HepG2 (cell line): ENCODE measurements around the gene RIPOR3. TPM values are rescaled to one million over a fixed set of nuclear protein-coding genes. Genes with fewer than 3 reads are reported as not detected.
A peak's percentile ranks its signal among the peaks of the same experiment; 100 is the strongest.

Source experiments
- ATAC-seq: fragments of 200-7000 bp; cut with Tn5 transposase; 3 replicates; pipeline ENCODE4 v1.9.1; 2020; ENCODE audit warnings: mild to moderate bottlenecking, moderate library complexity
- BruUV-seq: library from RNA; stranded (reverse); fragments of 400-500 nt; replicated peaks from 2 replicates; lab custom pipeline; 2021; lab: Mats Ljungman, UMichigan
- CTCF ChIA-PET: fragments of 300-600 bp; formaldehyde crosslinking; extraction: SDS; loops from one replicate; lab custom pipeline; 2021; ENCODE audit warnings: low total read pairs, inconsistent platforms, low intra/inter-chr PET ratio; lab: Yijun Ruan, JAX
- POLR2A ChIA-PET: fragments of 350-600 bp; sonication (Branson Sonifier 250); formaldehyde crosslinking; loops from one replicate; lab custom pipeline; 2020; ENCODE audit warnings: antibody characterized with exemption, inconsistent platforms; lab: Yijun Ruan, JAX
- DNase-seq: peaks from one replicate; pipeline ENCODE4 v3.0.0-alpha.2; 2015; ENCODE audit warnings: low spot score
- FAIRE-seq: peaks from 3 replicates; lab custom pipeline; 2011; peaks lifted over from hg19 to GRCh38; lab: Jason Lieb, UNC
- H2AFZ ChIP-seq: one replicate; pipeline ENCODE4 v1.6.1; 2011; ENCODE audit warnings: low read length, inconsistent platforms
- H3K27ac ChIP-seq: fragments of 300-600 bp; 3 replicates; pipeline ENCODE4 v1.8.0; 2011; ENCODE audit warnings: mixed run types, mild to moderate bottlenecking, mixed read lengths, low read length, inconsistent platforms; ENCODE audit not compliant: insufficient read depth; ENCODE audit errors: extremely low read length
- H3K27me3 ChIP-seq, 2 experiments: fragments of 200-600 bp in 1 of 2; 2 replicates in 1 of 2; 3 replicates in 1 of 2; pipeline versions ENCODE4 v1.6.0 to v1.8.0; 2011; ENCODE audit warnings: low read length in 2 of 2, mild to moderate bottlenecking in 2 of 2, moderate library complexity in 2 of 2, inconsistent platforms in 1 of 2; ENCODE audit not compliant: insufficient read depth in 2 of 2, control insufficient read depth in 1 of 2
- H3K36me3 ChIP-seq, 2 experiments: fragments of 200-600 bp in 1 of 2; replicated peaks in 1 of 2; 2 replicates in 1 of 2; 3 replicates in 1 of 2; pipeline versions ENCODE4 v1.5.1 to v1.8.0; 2011; ENCODE audit warnings: low read length in 2 of 2, inconsistent platforms in 1 of 2; ENCODE audit not compliant: insufficient read depth in 2 of 2, control insufficient read depth in 1 of 2
- H3K4me1 ChIP-seq: 2 replicates; pipeline ENCODE4 v1.5.1; 2012; ENCODE audit warnings: low read length, inconsistent platforms; ENCODE audit not compliant: insufficient read depth
- H3K4me2 ChIP-seq: 2 replicates; pipeline ENCODE4 v1.6.0; 2011; ENCODE audit warnings: low read depth, low read length, inconsistent platforms
- H3K4me3 ChIP-seq, 3 experiments: fragments of 200-600 bp in 1 of 3; sonication (generic), shearing (Covaris generic) in 1 of 3; replicated peaks in 1 of 3; 2 replicates each; pipeline ENCODE4 v1.5.1; 2011 to 2016; ENCODE audit warnings: low read length in 3 of 3, inconsistent platforms in 2 of 3, low read depth in 2 of 3, mild to moderate bottlenecking in 2 of 3, control low read depth in 1 of 3, mixed read lengths in 1 of 3; ENCODE audit not compliant: insufficient read depth in 1 of 3
- H3K79me2 ChIP-seq: one replicate; pipeline ENCODE4 v1.6.1; 2011; ENCODE audit warnings: low read length, inconsistent platforms; ENCODE audit not compliant: insufficient read depth
- H3K9ac ChIP-seq: 2 replicates; pipeline ENCODE4 v1.6.0; 2011; ENCODE audit warnings: mild to moderate bottlenecking, low read depth, low read length, inconsistent platforms; ENCODE audit not compliant: insufficient read depth
- H3K9me3 ChIP-seq: 2 replicates; pipeline ENCODE4 v1.5.1; 2012; ENCODE audit warnings: mild to moderate bottlenecking, low read length
- H4K20me1 ChIP-seq: 2 replicates; pipeline ENCODE4 v1.6.0; 2011; ENCODE audit warnings: inconsistent platforms, mild to moderate bottlenecking, low read length, moderate library complexity; ENCODE audit not compliant: insufficient read depth
- ATRX ChIP-seq: sonication (generic); formaldehyde crosslinking; IDR thresholded peaks from 2 replicates; pipeline ENCODE4 v1.4.0; 2020; ENCODE audit warnings: missing genetic modification reagents, borderline replicate concordance
- BRD4 ChIP-seq: sonication (generic); formaldehyde crosslinking; IDR thresholded peaks from 2 replicates; pipeline ENCODE4 v1.4.0; 2020; ENCODE audit warnings: missing genetic modification reagents
- CREM ChIP-seq, 2 experiments: sonication (generic) in 1 of 2; formaldehyde crosslinking in 1 of 2; IDR thresholded peaks; 2 replicates each; pipeline versions ENCODE4 v1.4.0 to v1.6.1; 2016 to 2020; ENCODE audit warnings: antibody characterized with exemption in 1 of 2, mild to moderate bottlenecking in 1 of 2, missing genetic modification reagents in 1 of 2
- FOXJ3 ChIP-seq: sonication (generic); formaldehyde crosslinking; IDR thresholded peaks from 2 replicates; pipeline ENCODE4 v1.4.0; 2020; ENCODE audit warnings: missing genetic modification reagents, mild to moderate bottlenecking, borderline replicate concordance
- HINFP ChIP-seq: sonication (generic); formaldehyde crosslinking; IDR thresholded peaks from 2 replicates; pipeline ENCODE4 v1.4.0; 2020; ENCODE audit warnings: low read depth, mild to moderate bottlenecking, missing genetic modification reagents
- HNRNPLL ChIP-seq: fragments of 200-400 bp; formaldehyde crosslinking; IDR thresholded peaks from 2 replicates; pipeline ENCODE4 v1.6.1; 2017; ENCODE audit warnings: mild to moderate bottlenecking, low read depth, low read length; ENCODE audit not compliant: poor library complexity, severe bottlenecking
- PHF21A ChIP-seq: sonication (generic); formaldehyde crosslinking; IDR thresholded peaks from 2 replicates; pipeline ENCODE4 v1.5.0; 2020; ENCODE audit warnings: mild to moderate bottlenecking, missing genetic modification reagents
- TCF7 ChIP-seq: sonication (generic); IDR thresholded peaks from 2 replicates; pipeline ENCODE4 v1.6.1; 2016; ENCODE audit warnings: antibody characterized with exemption, low read depth
- ZNF430 ChIP-seq: sonication (generic); formaldehyde crosslinking; IDR thresholded peaks from 2 replicates; pipeline ENCODE4 v1.9.0; 2021; ENCODE audit warnings: mild to moderate bottlenecking, missing genetic modification reagents
- ZNF605 ChIP-seq: sonication (generic); formaldehyde crosslinking; IDR thresholded peaks from 2 replicates; pipeline ENCODE4 v1.8.0; 2022; ENCODE audit warnings: mild to moderate bottlenecking, missing genetic modification reagents
- ZNF615 ChIP-seq: sonication (generic); formaldehyde crosslinking; IDR thresholded peaks from 2 replicates; pipeline ENCODE4 v1.5.0; 2020; ENCODE audit warnings: mild to moderate bottlenecking, missing genetic modification reagents, borderline replicate concordance
- ZNF7 ChIP-seq: IDR thresholded peaks from 2 replicates; pipeline ENCODE4 v1.6.1; 2016; ENCODE audit warnings: missing biosample characterization, missing genetic modification reagents
- WGBS: methylation state at CpG from one replicate; pipeline ENCODE4 v1.1.6; 2017; ENCODE audit warnings: low lambda C conversion rate; 5-methylcytosine and 5-hydroxymethylcytosine counted together
- in situ Hi-C: cut with HindIII; loops from 2 replicates; pipeline ENCODE4 v1.10.0; 2017; ENCODE audit warnings: low pct_unique_long_range_greater_than_20kb; ENCODE audit not compliant: extremely low pct_ligation_motif_present
- intact Hi-C: fragments of 100-400 bp; cut with micrococcal nuclease; formaldehyde crosslinking; loops from one replicate; pipeline ENCODE4 v1.10.0; 2022; ENCODE audit not compliant: unreplicated experiment
- polyA plus RNA-seq, 8 experiments: library from polyadenylated mRNA; depleted of rRNA in 3 of 8; stranded (reverse) in 7 of 8; unstranded in 1 of 8; fragments of >200 nt; fragmentation: Illumina TruSeq in 4 of 8; extraction: Trizol in 4 of 8; gene quantifications; 2 replicates each; pipeline versions ENCODE4 v1.2.1 to v1.2.3, GENCODE V29; 2011 to 2016; ENCODE audit warnings: low read depth in 4 of 8, missing spikeins in 1 of 8, mixed read lengths in 1 of 8; ENCODE audit not compliant: insufficient read depth in 1 of 8
- total RNA-seq, 5 experiments: library from RNA; depleted of rRNA; stranded (reverse); fragments of >200 nt; fragmentation: Illumina TruSeq; extraction: Trizol; gene quantifications; 2 replicates each; pipeline ENCODE4 v1.2.3, GENCODE V29; 2016; ENCODE audit warnings: low read depth in 1 of 5

The RIPOR3 gene
- total and polyA plus RNA-seq, 2 of the 13 experiments (the other 11 are each of a cell fraction or from before 2014, with no cell fraction given) = 0.18 TPM; not detected in 1

GRCh38 chr20:50711113-50711825 is 19.9 kb upstream of the RIPOR3 start:
- Histone ChIP-seq H3K27ac (no peak overlapping the region), H3K9ac (no peak overlapping the region), H3K36me3 (no peaks in the 10 kb centered on the region), H2AFZ (peak overlapping the region; percentile 47), H3K79me2 (no peaks in the 10 kb centered on the region), H3K4me2 (peak overlapping the region; percentile 75), H3K9me3 (no peaks in the 10 kb centered on the region), H3K4me1 (peaks cover 52% of the 10 kb centered on the region), H3K4me3 (peak overlapping the region in 1 of 3 experiments; percentile 47; a peak in 1 of 6 replicates), H4K20me1 (no peaks in the 10 kb centered on the region), H3K27me3 (peaks cover 0 to 2% of the 10 kb centered on the region in 2 experiments; a peak in 1 of 5 replicates)
- WGBS = 60% methylated on average over 13 of the region's 13 CpGs
- FAIRE-seq = no peak
- TF ChIP-seq PHF21A (CRISPR knock-in tag) (peak; percentile 37; the same call in 1 of the 2 replicates), ZNF615 (CRISPR knock-in tag) (peak; percentile 17; the same call in 1 of the 2 replicates), ZNF7 (CRISPR knock-in tag) (no peak), HNRNPLL (no peak), FOXJ3 (CRISPR knock-in tag) (no peak), ZNF430 (no peak), ATRX (CRISPR knock-in tag) (no peak), CREM (IDR thresholded peaks at IDR 0.05) (0 out of 2 replicates have a peak, but pooled peaks have one; percentile 21), CREM (CRISPR knock-in tag; IDR thresholded peaks at IDR 0.05) (no peak), HINFP (CRISPR knock-in tag) (no peak), ZNF605 (CRISPR knock-in tag) (no peak), TCF7 (0 out of 2 replicates have a peak, but pooled peaks have one; percentile 7), BRD4 (CRISPR knock-in tag) (no peak)
- POLR2A ChIA-PET = interaction anchor here (1.3 to 2.1 kb wide), 2 partner anchors 18 to 33 kb away, joined by 3 to 16 read pairs; no protein-coding TSS in a partner anchor
- ATAC-seq = peak; percentile 14; the same call in 2 of the 3 replicates
- in situ Hi-C loops = no loop called here
- no TSS peak for BruUV-seq
- intact Hi-C loops = no loop called here
- DNase-seq = no peak
- CTCF ChIA-PET = interaction anchor here (0.7 kb wide), 1 partner anchor 76 kb away, joined by 3 read pairs; no protein-coding TSS in a partner anchor
